ENCODE measurements around the gene OTUD7B. TPM values are rescaled to one million over a fixed set of nuclear protein-coding genes. Genes with fewer than 3 reads are reported as not detected.
A peak's percentile ranks its signal among the peaks of the same experiment; 100 is the strongest.

OTUD7B gene
- total RNA-seq, 1 donor from 2014 or later: 14.5 TPM

DNA sequence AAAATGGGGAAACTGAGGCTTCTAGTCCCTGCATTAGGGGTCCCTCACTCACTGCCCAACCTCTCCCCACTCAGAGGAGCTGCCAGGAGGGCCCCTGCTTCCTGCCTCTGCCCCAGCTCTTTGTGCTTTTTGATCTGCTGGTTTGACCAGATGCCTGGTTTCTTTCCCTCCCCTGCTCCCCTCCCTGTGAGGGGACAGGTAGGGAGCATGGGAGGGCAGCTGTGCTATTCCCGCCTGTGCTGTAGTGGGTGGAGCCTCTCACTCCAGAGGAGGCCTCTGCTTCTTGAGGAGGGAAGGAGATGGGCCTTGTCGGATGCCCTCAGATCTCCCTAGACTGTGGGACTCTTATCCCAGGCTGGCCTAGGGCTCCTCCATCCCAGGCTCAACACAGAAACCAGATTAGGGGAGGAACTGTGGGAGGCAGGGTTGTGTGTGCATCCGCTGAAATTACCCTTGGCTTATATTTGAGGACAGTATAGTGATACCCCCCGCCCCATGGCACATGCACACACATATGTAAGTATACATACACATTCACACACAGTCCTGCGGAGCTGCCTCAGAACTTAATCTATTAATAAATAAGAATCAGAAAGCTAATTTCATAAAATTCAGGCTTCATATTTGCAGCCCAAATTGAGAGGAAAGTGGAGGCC lies 106.6 kb downstream of the OTUD7B start:
- Histone ChIP-seq H3K4me1 (peaks cover 8% of the 10 kb centered on the region), H3K4me3 (no peak overlapping the region), H3K27ac (no peak overlapping the region), H3K9me3 (no peaks in the 10 kb centered on the region), H3K27me3 (no peaks in the 10 kb centered on the region), H3K36me3 (no peaks in the 10 kb centered on the region)
- intact Hi-C loops (cut with DNase I): no loop called here
- no peak for DNase-seq (ENCODE audit: extremely low spot score in 2 of 2)
- TF ChIP-seq, protein P1, sequence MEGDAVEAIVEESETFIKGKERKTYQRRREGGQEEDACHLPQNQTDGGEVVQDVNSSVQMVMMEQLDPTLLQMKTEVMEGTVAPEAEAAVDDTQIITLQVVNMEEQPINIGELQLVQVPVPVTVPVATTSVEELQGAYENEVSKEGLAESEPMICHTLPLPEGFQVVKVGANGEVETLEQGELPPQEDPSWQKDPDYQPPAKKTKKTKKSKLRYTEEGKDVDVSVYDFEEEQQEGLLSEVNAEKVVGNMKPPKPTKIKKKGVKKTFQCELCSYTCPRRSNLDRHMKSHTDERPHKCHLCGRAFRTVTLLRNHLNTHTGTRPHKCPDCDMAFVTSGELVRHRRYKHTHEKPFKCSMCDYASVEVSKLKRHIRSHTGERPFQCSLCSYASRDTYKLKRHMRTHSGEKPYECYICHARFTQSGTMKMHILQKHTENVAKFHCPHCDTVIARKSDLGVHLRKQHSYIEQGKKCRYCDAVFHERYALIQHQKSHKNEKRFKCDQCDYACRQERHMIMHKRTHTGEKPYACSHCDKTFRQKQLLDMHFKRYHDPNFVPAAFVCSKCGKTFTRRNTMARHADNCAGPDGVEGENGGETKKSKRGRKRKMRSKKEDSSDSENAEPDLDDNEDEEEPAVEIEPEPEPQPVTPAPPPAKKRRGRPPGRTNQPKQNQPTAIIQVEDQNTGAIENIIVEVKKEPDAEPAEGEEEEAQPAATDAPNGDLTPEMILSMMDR (IDR thresholded peaks at IDR 0.05): no peak
- TF ChIP-seq POLR2A (IDR thresholded peaks at IDR 0.05) (no peak), POLR2AphosphoS5 (IDR thresholded peaks at IDR 0.05; ENCODE audit: insufficient read depth in 1 of 2, low read depth in 1 of 2) (no peak)

DNA sequence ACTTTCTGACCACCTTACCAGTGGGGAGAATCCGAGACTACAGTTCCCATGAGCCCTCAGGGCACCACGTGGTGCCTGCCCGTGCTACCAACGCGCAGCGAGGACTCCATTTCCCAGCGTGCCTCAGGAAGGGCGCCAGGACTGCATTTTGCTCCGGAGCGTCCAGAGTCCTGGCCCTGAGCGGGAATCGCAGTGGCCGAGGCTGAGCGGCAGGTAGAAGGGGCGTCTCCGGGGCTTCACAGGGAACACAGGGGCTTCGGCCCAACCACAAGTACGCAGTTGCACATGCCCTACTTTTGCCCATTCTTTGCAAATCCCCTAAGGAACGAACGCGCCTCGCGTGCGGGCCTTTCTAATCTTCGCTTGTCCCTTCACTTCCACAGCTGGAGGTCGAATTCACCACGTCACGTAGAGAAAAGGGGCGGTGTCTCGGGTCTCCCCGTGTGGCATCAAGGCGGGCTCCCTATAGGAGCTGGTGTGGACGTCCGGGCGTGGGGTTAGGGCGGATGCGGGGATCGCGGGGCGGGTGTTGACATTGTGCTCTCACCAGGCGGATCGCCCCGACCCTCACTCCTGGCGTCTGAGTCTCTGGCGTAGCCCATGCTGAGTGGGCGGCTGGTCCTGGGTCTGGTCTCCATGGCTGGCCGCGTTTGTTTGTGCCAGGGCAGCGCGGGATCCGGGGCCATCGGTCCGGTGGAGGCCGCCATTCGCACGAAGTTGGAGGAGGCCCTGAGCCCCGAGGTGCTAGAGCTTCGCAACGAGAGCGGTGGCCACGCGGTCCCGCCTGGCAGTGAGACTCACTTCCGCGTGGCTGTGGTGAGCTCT lies 110.9 kb downstream of the OTUD7B start, which contains the start of gene BOLA1:
BOLA1 (plus strand) TSS at position 109 of the 825 bp plus-strand sequence; CDS start at position 601, 492 bp downstream.
- peak within 1 kb of the TSS; percentile 58 to 68 for H3K4me3 ChIP-seq
- peaks cover 8% of the 10 kb centered on the region for H3K4me1 ChIP-seq
- intact Hi-C loops (cut with DNase I): no loop called here
- DNase-seq (ENCODE audit: extremely low spot score in 2 of 2): peak in 1 of 2 donors; percentile 92
- no peaks in the 10 kb centered on the region for H3K36me3 ChIP-seq
- no peaks in the 10 kb centered on the region for H3K27me3 ChIP-seq
- H3K27ac ChIP-seq: peak within 1 kb of the TSS; percentile 78
- TF ChIP-seq POLR2A (IDR thresholded peaks at IDR 0.05) (peak in 1 of 2 donors; percentile 89), POLR2AphosphoS5 (IDR thresholded peaks at IDR 0.05; ENCODE audit: insufficient read depth in 1 of 2, low read depth in 1 of 2) (peak; percentile 98 to 99)
- TF ChIP-seq, protein P1 (IDR thresholded peaks at IDR 0.05): no peak
- no peaks in the 10 kb centered on the region for H3K9me3 ChIP-seq

DNA sequence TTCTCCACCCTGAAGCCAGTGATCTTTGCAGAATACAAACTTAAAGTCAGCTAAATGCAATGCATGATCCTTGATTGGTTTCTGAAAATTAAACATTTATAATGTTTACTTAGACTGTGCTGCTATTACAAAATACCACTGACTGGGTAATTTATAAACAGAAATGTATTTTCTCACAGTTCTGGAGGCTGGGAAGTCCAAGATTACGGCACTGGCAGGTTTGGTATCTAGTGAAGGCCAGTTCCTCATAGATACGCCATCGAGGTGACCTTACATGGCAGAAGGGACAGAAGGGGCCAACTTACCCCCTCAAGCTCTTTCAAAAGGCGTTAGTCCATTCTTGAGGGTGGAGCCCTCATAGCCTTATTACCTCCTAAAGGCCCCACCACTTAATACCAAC lies 114.0 kb downstream of the OTUD7B start:
- Histone ChIP-seq H3K36me3 (no peaks in the 10 kb centered on the region), H3K4me1 (peaks cover 8% of the 10 kb centered on the region), H3K9me3 (no peaks in the 10 kb centered on the region), H3K4me3 (no peak overlapping the region), H3K27ac (no peak overlapping the region), H3K27me3 (no peaks in the 10 kb centered on the region)
- intact Hi-C loops (cut with DNase I): no loop called here
- TF ChIP-seq POLR2AphosphoS5 (IDR thresholded peaks at IDR 0.05; ENCODE audit: insufficient read depth in 1 of 2, low read depth in 1 of 2) (no peak), POLR2A (IDR thresholded peaks at IDR 0.05) (no peak)
- TF ChIP-seq, protein P1 (IDR thresholded peaks at IDR 0.05): no peak
- DNase-seq (ENCODE audit: extremely low spot score in 2 of 2): no peak

DNA sequence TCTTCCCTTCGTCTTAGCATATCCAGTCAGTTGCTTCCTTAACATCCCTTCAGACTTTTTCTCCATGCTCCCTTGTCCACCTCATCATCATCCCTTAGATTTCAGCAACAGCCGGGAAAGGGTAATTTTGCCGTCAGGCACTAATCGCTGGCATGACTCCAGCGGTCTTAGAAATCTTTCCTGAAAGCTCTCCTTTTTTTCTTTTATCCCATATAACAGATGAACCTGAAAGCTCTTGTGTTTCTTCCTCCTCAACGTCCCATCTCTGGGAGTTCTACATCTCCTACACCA lies 121.6 kb downstream of the OTUD7B start:
- intact Hi-C loops (cut with DNase I): no loop called here
- no peaks in the 10 kb centered on the region for H3K36me3 ChIP-seq
- DNase-seq (ENCODE audit: extremely low spot score in 2 of 2): peak in 1 of 2 donors; percentile 92
- TF ChIP-seq POLR2A (IDR thresholded peaks at IDR 0.05) (no peak), POLR2AphosphoS5 (IDR thresholded peaks at IDR 0.05; ENCODE audit: insufficient read depth in 1 of 2, low read depth in 1 of 2) (no peak)
- TF ChIP-seq, protein P1 (IDR thresholded peaks at IDR 0.05): no peak
- H3K27ac ChIP-seq: peak overlapping the region; percentile 97
- peak overlapping the region; percentile 60 to 66 for H3K4me3 ChIP-seq
- no peaks in the 10 kb centered on the region for H3K27me3 ChIP-seq
- no peaks in the 10 kb centered on the region for H3K9me3 ChIP-seq
- H3K4me1 ChIP-seq: peaks cover 22% of the 10 kb centered on the region
